Tongue (tissue), 2 donors: Measurements from ENCODE around the gene IL1R1. TPM values are rescaled to one million over a fixed set of nuclear protein-coding genes. Genes with fewer than 3 reads are reported as not detected.

Experiments
- DNase-seq: peaks from one replicate; pipeline ENCODE4 v3.0.0-alpha.2; 2015
- total RNA-seq: library from RNA; depleted of rRNA; stranded (reverse); fragments of >200 nt; gene quantifications from one replicate; pipeline ENCODE4 v1.2.3, GENCODE V29; 2014

Gene IL1R1
- total RNA-seq, 1 donor from 2014 or later = 16.1 TPM

GRCh38 chr2:102204638-102205037 is 62.1 kb downstream of the IL1R1 start:
- no peak for DNase-seq

- DNase-seq = no peak
Measured at GRCh38 chr2:102206666-102207341, 64.3 kb downstream of the IL1R1 start.

- no peak for DNase-seq
Measured at GRCh38 chr2:102208774-102209173, 66.2 kb downstream of the IL1R1 start.

DNA sequence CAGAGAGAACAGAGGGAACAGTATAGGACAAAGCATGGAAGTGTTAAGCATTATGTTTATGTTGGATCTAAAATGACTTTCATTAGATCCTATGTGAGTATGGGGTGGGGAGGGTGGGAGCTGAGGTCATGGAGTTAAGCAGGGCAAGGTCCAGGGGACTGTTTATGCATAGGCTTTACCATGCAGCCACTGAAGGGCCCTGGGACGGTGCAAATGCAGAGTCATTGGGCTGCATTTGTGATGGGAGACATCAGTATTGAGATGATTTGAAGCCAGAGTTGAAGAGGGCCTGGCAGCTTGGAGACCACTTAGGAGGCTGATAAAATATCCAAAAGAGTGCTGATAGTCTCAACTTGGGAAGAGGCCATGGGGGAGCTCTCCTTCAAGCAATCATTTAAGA is 66.9 kb downstream of the IL1R1 start:
- DNase-seq = no peak

DNA sequence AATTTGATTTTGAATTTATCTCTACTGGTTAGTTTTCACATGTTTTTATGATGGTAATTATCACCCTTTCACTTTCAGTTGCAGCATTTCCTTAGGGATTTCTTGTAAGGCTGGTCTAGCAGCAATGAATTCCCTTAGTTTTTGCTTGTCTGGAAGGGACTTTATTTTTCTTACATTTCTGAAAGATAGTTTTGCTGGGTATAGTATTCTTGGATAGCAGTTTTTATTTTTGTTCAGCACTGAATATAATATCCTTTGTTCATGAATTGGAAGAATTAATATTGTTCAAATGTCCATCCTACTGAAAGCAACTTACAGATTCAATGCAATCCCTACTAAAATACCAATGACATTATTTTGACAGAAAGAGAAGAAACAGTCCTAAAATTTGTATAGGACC is 74.5 kb downstream of the IL1R1 start:
- DNase-seq = no peak

GRCh38 chr2:102224824-102225739 is 82.5 kb downstream of the IL1R1 start:
- no peak for DNase-seq

DNA sequence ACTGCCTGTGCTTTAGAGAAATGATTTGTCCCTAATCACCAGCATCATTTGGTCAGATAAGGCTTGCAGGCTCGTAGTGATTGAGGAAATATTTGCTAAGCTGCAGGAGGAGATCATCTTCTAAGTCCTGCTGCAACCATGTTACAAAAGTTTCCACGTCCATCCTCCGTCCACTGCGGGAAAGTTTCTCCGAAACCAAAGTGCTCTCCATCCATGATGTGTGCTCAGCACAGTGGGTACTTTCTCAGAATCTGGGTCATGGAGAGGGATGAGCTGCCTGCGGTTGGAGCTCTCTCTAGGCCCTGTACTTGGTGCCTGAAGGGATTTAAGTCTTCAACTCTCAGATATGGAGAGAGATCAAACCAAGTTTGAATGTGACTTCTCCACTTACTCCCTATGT is 83.6 kb downstream of the IL1R1 start:
- no peak for DNase-seq

- DNase-seq = peak; percentile 26
Measured at GRCh38 chr2:102226612-102227391, 84.3 kb downstream of the IL1R1 start.

- DNase-seq = peak; percentile 50
Measured at GRCh38 chr2:102229141-102229769, 86.7 kb downstream of the IL1R1 start.

Other genes starting within 250 kb of the IL1R1 start
- 5.7 TPM for gene IL1R2, start 150.8 kb upstream of the IL1R1 start, total RNA-seq
- gene IL1RL2, start 44.3 kb downstream of the IL1R1 start, total RNA-seq = 2.8 TPM
- gene IL1RL1, start 168.8 kb downstream of the IL1R1 start, total RNA-seq = 4.0 TPM
- 4.5 TPM for gene IL18R1, start 213.1 kb downstream of the IL1R1 start, total RNA-seq